GM12801 (cell line): ENCODE results near the gene STARD4.

Experiments
- TF ChIP-seq, protein P1 (sequence below): IDR thresholded peaks from one replicate; pipeline ENCODE4 v1.5.1; 2011; ENCODE audit warnings: control low read depth; ENCODE audit not compliant: insufficient read length; ENCODE audit errors: extremely low read depth

Gene STARD4

DNA sequence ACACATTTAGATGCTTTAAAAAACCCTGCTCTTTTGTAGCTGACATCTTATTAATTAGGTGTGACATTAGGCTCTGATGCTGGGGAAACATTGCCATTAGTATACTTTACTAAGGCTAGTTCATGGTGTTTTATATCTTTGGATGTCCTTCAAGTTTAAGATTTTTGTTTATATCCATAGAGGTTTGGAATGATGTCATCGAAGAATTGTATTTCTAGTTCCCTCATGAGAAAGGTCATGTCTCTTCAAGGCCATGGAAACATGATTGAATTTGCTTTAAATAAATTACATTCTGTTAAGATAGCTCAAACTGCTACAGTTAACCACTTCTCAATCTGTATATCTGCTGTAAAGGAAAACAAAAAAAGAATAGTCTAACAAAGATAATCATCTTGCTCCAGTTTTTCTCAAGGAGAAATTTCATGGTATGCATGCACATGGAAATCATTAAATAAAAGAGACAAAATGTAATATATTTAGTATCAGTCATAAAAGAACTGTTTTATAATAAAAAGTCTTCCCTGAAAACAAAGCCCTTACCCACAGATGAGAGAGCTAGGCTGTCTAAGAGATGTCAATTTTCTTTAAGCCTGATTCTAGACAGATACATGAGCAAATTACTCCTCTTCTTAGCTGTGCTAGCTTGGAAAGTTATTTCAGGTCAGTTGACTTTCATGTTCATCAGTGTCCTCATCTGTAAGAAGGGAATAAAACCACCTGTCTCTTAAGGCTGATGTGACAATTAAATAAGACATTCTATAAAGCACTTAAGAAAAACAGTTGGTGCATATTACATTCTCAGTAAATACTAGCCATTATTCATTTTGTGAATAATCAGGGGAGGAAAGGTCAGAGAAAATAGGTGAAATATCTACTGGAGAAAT, 25.0 kb upstream of the STARD4 start:
- TF ChIP-seq, protein P1, sequence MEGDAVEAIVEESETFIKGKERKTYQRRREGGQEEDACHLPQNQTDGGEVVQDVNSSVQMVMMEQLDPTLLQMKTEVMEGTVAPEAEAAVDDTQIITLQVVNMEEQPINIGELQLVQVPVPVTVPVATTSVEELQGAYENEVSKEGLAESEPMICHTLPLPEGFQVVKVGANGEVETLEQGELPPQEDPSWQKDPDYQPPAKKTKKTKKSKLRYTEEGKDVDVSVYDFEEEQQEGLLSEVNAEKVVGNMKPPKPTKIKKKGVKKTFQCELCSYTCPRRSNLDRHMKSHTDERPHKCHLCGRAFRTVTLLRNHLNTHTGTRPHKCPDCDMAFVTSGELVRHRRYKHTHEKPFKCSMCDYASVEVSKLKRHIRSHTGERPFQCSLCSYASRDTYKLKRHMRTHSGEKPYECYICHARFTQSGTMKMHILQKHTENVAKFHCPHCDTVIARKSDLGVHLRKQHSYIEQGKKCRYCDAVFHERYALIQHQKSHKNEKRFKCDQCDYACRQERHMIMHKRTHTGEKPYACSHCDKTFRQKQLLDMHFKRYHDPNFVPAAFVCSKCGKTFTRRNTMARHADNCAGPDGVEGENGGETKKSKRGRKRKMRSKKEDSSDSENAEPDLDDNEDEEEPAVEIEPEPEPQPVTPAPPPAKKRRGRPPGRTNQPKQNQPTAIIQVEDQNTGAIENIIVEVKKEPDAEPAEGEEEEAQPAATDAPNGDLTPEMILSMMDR, result no peak

DNA sequence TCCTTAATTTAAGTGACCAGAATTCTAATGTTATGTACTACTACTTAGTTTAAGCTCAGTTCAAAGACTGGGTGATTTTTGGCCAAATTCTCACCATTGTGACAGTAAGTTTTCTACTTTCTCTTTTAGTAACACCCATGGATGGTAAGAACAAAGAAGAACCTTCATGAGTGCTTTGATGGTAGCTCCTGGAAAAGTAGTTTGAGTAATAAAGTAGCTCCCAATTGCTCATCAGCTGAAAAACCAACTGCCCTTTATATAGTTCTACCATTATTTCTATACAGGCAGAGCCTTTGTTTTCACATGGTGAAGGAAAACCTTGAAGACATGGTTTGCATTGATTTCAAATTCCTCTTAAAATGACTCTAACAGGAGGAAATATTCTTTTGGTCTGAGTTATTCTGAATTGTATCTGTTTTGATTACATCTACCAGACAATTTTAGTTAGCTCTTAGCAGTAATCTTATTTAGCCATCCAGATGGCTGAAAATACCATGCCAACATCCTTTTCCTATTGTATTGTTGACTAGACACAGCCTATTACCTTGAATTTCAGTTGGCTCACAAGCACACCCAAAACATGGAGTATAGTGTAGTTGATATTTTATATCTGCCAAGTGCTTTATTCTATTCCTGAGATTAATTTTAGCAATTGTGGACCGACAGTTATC, 23.7 kb upstream of the STARD4 start:
- TF ChIP-seq, protein P1, result no peak

DNA sequence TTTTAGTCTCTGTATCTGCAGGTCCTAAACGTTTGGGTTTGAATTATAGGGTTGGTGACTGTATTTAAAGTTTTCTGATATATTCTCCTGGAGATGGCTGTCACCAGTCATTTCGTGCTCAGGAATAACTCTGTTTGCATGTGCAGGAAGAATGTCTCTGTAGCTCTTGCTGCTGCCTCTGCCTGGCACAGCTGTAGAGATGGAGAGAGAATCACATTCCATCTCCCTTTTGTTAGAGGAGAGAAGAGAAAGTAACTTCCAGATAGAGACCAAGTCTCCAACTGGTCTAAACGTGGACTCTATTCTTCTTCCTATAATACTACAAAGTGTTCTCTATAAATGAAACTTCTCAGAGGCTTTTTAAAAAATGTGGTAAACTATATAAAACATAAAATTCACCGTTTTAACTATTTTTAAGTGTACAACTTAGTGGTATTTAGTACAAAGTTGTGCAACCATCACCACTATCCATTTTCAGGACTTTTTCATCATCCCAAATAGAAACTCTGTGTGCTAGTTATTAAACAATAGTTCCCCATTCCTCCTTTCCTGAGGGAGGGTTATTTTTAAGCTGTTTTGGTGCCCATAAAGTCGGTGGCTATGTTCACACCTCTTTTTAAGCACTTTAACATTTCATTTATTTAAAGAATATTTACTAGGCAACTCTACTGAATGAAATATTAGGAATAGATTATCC, 20.7 kb upstream of the STARD4 start:
- TF ChIP-seq, protein P1, result no peak

DNA sequence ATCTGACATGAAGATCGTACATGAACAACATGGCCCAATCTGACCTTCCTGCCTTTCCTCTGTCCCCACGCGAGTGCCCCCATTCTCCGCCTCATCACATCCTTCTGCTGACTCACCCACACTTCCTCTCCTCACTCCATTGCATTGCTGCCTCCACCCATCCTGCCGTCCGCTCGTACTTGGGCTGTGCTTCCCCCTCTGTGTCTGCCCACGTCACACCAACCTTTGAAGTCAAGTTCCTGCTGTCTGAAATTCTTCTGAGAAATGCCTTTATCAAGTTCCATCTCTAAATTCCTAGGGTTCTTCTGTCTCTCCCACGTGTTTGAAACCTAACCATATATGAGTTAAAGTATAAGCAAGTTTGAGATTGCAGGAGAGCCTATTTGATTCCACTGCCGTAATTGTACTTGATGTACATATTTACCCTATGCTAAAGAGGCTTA, 18.0 kb upstream of the STARD4 start:
- TF ChIP-seq, protein P1, result no peak

DNA sequence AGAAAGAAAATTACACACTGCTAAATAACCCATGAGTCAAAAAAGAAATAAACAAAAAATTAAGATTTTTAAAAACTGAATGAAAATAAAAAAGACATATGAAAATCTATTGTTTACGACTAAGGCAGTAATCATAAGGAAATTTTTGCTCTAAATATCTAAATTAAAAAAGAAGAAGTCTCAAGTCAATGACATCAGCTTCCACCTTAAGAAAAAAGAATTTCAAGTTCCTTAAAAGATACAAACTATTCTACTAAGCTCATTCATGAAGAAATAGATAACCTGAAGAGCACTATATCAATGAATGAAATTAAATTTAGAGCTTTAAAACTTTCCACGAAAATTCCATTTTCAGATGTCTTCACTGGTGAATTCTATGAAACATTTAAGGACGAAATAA, 15.7 kb upstream of the STARD4 start:
- TF ChIP-seq, protein P1, result no peak

DNA sequence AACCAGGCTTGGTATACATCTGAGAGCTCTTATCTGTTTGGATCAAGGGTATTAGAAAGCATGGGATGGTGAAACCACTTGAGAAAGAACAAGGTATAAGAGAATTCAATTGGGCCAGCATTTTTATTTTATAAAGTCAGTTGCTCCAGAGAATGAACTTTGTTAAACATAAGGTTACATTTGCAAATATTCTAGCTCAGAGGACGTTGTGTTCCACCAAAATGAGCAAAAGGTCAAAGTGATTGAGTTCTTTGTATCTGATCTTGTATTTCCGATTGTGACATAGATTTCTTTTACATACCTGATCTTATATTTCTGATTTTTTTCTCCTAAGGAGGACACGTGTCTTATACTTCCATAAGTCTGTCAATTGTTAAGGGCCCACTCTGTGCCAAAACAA, 8.6 kb upstream of the STARD4 start:
- TF ChIP-seq, protein P1, result no peak

DNA sequence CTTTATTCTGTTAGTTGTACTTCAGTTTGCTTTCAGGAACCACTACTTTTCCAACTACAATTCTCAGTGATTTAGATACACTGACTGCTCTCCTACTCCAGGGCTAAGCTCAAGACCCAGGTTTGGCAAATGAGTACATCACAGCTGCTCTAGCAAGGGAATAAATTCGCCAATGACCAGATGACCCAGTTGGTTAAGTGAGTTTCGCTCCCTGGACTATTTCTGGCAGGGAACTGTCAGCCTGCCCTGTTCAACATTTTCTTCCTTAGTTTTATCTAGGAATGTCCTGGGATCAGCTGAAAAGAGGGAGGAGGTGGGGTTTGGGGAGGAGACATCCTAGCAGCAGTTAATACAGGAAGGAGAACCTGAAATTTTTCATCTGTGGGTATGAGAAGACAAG, 6.4 kb upstream of the STARD4 start:
- TF ChIP-seq, protein P1, result no peak
